K562 (cell line): Measurements from ENCODE around the gene SGPL1. TPM values are rescaled to one million over a fixed set of nuclear protein-coding genes. Genes with fewer than 3 reads are reported as not detected.

Source experiments
- ATAC-seq: fragments of 200-7000 bp; cut with Tn5 transposase; 3 replicates; pipeline ENCODE4 v1.9.1; 2020; ENCODE audit warnings: moderate library complexity
- BruUV-seq: library from RNA; stranded (reverse); fragments of 400-500 nt; replicated peaks from 2 replicates; lab custom pipeline; 2021; lab: Mats Ljungman, UMichigan
- CTCF ChIA-PET: fragments of 300-600 bp; formaldehyde crosslinking; extraction: SDS; loops from one replicate; lab custom pipeline; 2021; ENCODE audit warnings: low intra/inter-chr PET ratio; lab: Yijun Ruan, JAX
- POLR2A ChIA-PET: fragments of 300-600, 350-650 bp; sonication (Branson Sonifier 250); formaldehyde crosslinking; extraction: SDS; loops from one replicate; lab custom pipeline; 2021; ENCODE audit warnings: antibody characterized with exemption, inconsistent platforms; lab: Yijun Ruan, JAX
- DNase-seq, 4 experiments: peaks; one replicate each; pipeline versions ENCODE4 v3.0.0 to v3.0.0-alpha.2; 2011 to 2018; ENCODE audit warnings: low spot score in 3 of 4, mixed read lengths in 3 of 4; ENCODE audit errors: extremely low read depth in 1 of 4
- FAIRE-seq: peaks from 2 replicates; lab custom pipeline; 2011; peaks lifted over from hg19 to GRCh38; lab: Jason Lieb, UNC
- H2AFZ ChIP-seq: 2 replicates; pipeline ENCODE4 v1.6.0; 2011; ENCODE audit warnings: low read depth, low read length, control low read depth, inconsistent platforms
- H3K27ac ChIP-seq: fragments of 200-600 bp; 3 replicates; pipeline ENCODE4 v1.8.0; 2011; ENCODE audit warnings: low read depth, mild to moderate bottlenecking, control low read depth, inconsistent platforms, low read length, moderate library complexity, mixed read lengths; ENCODE audit errors: extremely low read depth
- H3K27me3 ChIP-seq, 2 experiments: fragments of 300-600 bp in 1 of 2; 2 replicates in 1 of 2; 3 replicates in 1 of 2; pipeline versions ENCODE4 v1.6.0 to v1.8.0; 2011; ENCODE audit warnings: inconsistent platforms in 2 of 2, low read length in 2 of 2, mild to moderate bottlenecking in 1 of 2, mixed read lengths in 1 of 2, moderate library complexity in 1 of 2; ENCODE audit not compliant: control insufficient read depth in 2 of 2, insufficient read depth in 2 of 2
- H3K36me3 ChIP-seq: fragments of 300-600 bp; 3 replicates; pipeline ENCODE4 v1.8.0; 2011; ENCODE audit warnings: mild to moderate bottlenecking, low read length, inconsistent platforms; ENCODE audit not compliant: control insufficient read depth, insufficient read depth
- H3K4me1 ChIP-seq, 2 experiments: fragments of 200-600 bp in 1 of 2; replicated peaks in 1 of 2; 2 replicates in 1 of 2; 3 replicates in 1 of 2; pipeline versions ENCODE4 v1.5.1 to v1.8.0; 2011; ENCODE audit warnings: inconsistent platforms in 2 of 2, low read length in 2 of 2, mild to moderate bottlenecking in 1 of 2, mixed read lengths in 1 of 2, moderate library complexity in 1 of 2; ENCODE audit not compliant: control insufficient read depth in 2 of 2, insufficient read depth in 2 of 2
- H3K4me2 ChIP-seq: 2 replicates; pipeline ENCODE4 v1.6.1; 2011; ENCODE audit warnings: low read length, control low read depth, inconsistent platforms, mixed read lengths; ENCODE audit not compliant: insufficient read depth
- H3K4me3 ChIP-seq: fragments of 200-600 bp; sonication (generic), shearing (Covaris generic); 2 replicates; pipeline ENCODE4 v1.5.1; 2016; ENCODE audit warnings: control low read depth, inconsistent platforms
- H3K79me2 ChIP-seq: fragments of 200-600 bp; 3 replicates; pipeline ENCODE4 v1.8.0; 2011; ENCODE audit warnings: low read length, inconsistent platforms; ENCODE audit not compliant: control insufficient read depth, insufficient read depth
- H3K9ac ChIP-seq, 2 experiments: 2 replicates each; pipeline versions ENCODE4 v1.6.0 to v1.6.1; 2011; ENCODE audit warnings: low read depth in 2 of 2, low read length in 2 of 2, control low read depth in 1 of 2, inconsistent platforms in 1 of 2, mild to moderate bottlenecking in 1 of 2, mixed read lengths in 1 of 2; ENCODE audit not compliant: insufficient read depth in 1 of 2
- H3K9me1 ChIP-seq: one replicate; pipeline ENCODE4 v1.6.0; 2011; ENCODE audit warnings: inconsistent platforms, mild to moderate bottlenecking, low read length, moderate library complexity; ENCODE audit not compliant: control insufficient read depth, insufficient read depth
- H3K9me3 ChIP-seq: replicated peaks from 2 replicates; pipeline ENCODE4 v1.5.1; 2011; ENCODE audit warnings: low read depth, low read length, inconsistent platforms; ENCODE audit not compliant: control insufficient read depth, insufficient read depth
- H4K20me1 ChIP-seq: replicated peaks from 2 replicates; pipeline ENCODE4 v1.6.1; 2011; ENCODE audit warnings: low read length, inconsistent platforms, mixed read lengths; ENCODE audit not compliant: control insufficient read depth, insufficient read depth
- CHD4 ChIP-seq: fragments of 200-600 bp; sonication (generic); IDR thresholded peaks from 3 replicates; pipeline ENCODE4 v1.6.1; 2012; ENCODE audit warnings: low read depth, mild to moderate bottlenecking, mixed read lengths, low read length, inconsistent platforms; ENCODE audit not compliant: insufficient read depth, insufficient replicate concordance, poor library complexity, severe bottlenecking
- GABPA ChIP-seq: fragments of 200-800 bp; sonication (Bioruptor generic); conservative IDR thresholded peaks from 2 replicates; pipeline ENCODE4 v1.6.1; 2016; ENCODE audit warnings: low read depth, missing genetic modification characterization, missing compliant biosample characterization
- NR2C1 ChIP-seq, 2 experiments: fragments of 450-650 bp; IDR thresholded peaks; 2 replicates each; pipeline ENCODE4 v1.6.1; 2017; ENCODE audit warnings: mild to moderate bottlenecking in 2 of 2, antibody characterized with exemption in 1 of 2, inconsistent platforms in 1 of 2, missing compliant biosample characterization in 1 of 2, missing genetic modification characterization in 1 of 2
- NR2C2 ChIP-seq, 2 experiments: fragments of 200-800 bp in 1 of 2; sonication (Bioruptor generic) in 1 of 2; sonication (generic) in 1 of 2; formaldehyde crosslinking in 1 of 2; IDR thresholded peaks; 2 replicates each; pipeline versions ENCODE4 v1.6.1 to v1.8.0; 2016 to 2022; ENCODE audit warnings: mild to moderate bottlenecking in 1 of 2, missing compliant biosample characterization in 1 of 2, missing genetic modification characterization in 1 of 2, missing genetic modification reagents in 1 of 2
- STAT5A ChIP-seq: IDR thresholded peaks from 2 replicates; pipeline ENCODE4 v1.6.1; 2012; ENCODE audit warnings: low read length, inconsistent platforms, borderline replicate concordance
- WGBS: fragments of 100-300 bp; shearing (Covaris generic); methylation state at CpG from one replicate; pipeline ENCODE4 v1.1.6; 2016; ENCODE audit warnings: low coverage, mixed read lengths; ENCODE audit not compliant: insufficient coverage; ENCODE audit errors: missing lambda C conversion rate; 5-methylcytosine and 5-hydroxymethylcytosine counted together
- in situ Hi-C: fragments of 300-500 bp; cut with MboI; formaldehyde crosslinking; loops from 4 replicates; pipeline ENCODE4 v1.15.0; 2018; ENCODE audit warnings: inconsistent platforms, mixed read lengths
- intact Hi-C: fragments of 100-400 bp; cut with micrococcal nuclease; formaldehyde crosslinking; loops from 2 replicates; pipeline ENCODE4 v1.14.2; 2022
- polyA plus RNA-seq, 8 experiments: library from polyadenylated mRNA; depleted of rRNA in 4 of 8; stranded (reverse) in 5 of 8; unstranded in 3 of 8; fragments of >200 nt; fragmentation: Nextera tagmentation in 2 of 8; fragmentation: Illumina TruSeq in 1 of 8; extraction: Ambion mirVana in 2 of 8; extraction: Trizol in 1 of 8; gene quantifications; 2 replicates each; pipeline versions ENCODE4 v1.2.1 to v1.2.3, GENCODE V29; 2011 to 2014; ENCODE audit warnings: inconsistent platforms in 1 of 8, missing spikeins in 1 of 8
- total RNA-seq, 7 experiments: library from RNA; depleted of rRNA in 6 of 7; stranded (reverse); fragments of >200 nt in 6 of 7; fragmentation: Illumina TruSeq in 2 of 7; extraction: Trizol in 2 of 7; gene quantifications; 2 replicates each; pipeline versions ENCODE4 v1.2.1 to v1.2.3, GENCODE V29; 2011 to 2021; ENCODE audit warnings: low replicate concordance in 1 of 7
- TF ChIP-seq, protein P1 (sequence below): IDR thresholded peaks from 2 replicates; pipeline ENCODE4 v1.6.1; 2014; ENCODE audit warnings: antibody characterized with exemption
- TF ChIP-seq, protein P2 (sequence below), 2 experiments: fragments of 450-650 bp in 1 of 2; sonication (generic) in 1 of 2; formaldehyde crosslinking in 1 of 2; IDR thresholded peaks; 2 replicates each; pipeline versions ENCODE4 v1.7.1 to v1.9.0; 2016 to 2022; ENCODE audit warnings: inconsistent platforms in 1 of 2, mild to moderate bottlenecking in 1 of 2, missing genetic modification reagents in 1 of 2

SGPL1 gene
- total and polyA plus RNA-seq, 9 of the 15 experiments (the other 6 are each of a cell fraction or from before 2014, with no cell fraction given), result 6.0 to 18.0 (median 8.7) TPM

DNA sequence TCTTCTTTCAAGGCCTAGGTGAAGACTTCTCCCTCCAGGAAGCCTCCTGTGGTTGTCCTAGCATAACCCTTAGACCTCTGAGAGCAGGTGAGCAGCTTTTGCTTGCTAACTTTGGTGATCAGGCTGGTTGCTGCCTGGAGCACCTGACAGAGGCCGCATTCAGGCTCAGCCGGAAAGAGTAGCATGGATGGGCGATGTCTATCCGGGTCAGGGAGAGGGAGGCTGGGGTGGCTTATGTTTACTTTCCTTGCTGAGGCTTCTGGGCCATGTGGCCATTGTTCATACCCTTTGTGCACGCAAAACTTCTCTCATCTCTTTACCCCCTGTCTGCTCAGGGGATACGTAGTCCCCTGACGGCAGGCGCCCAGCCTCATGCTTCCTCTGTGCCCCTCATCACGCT, 100.1 kb downstream of the SGPL1 start:
- no peak overlapping the region for H3K4me2 ChIP-seq
- ATAC-seq (no peak), FAIRE-seq (peak; percentile 49), DNase-seq (no peak)
- POLR2A ChIA-PET, result interaction anchor here (0.7 to 1.1 kb wide), 3 partner anchors 39 to 386 kb away, joined by 3 read pairs; no protein-coding TSS in a partner anchor
- H4K20me1 ChIP-seq, result peaks cover 17% of the 10 kb centered on the region
- H3K9ac ChIP-seq, result no peak overlapping the region
- no peaks in the 10 kb centered on the region for H3K9me1 ChIP-seq
- H3K27ac ChIP-seq, result no peak overlapping the region
- CTCF ChIA-PET, result no interaction called here
- no peaks in the 10 kb centered on the region for H3K36me3 ChIP-seq
- H2AFZ ChIP-seq, result no peak overlapping the region
- peaks cover 30 to 92% of the 10 kb centered on the region in 2 experiments for H3K27me3 ChIP-seq
- BruUV-seq, result no TSS peak
- intact Hi-C loops, result no loop called here
- in situ Hi-C loops, result no loop called here
- H3K9me3 ChIP-seq, result no peaks in the 10 kb centered on the region
- 5% methylated on average over 9 of the region's 9 CpGs for WGBS
- no peaks in the 10 kb centered on the region for H3K79me2 ChIP-seq
- peaks cover 0 to 6% of the 10 kb centered on the region in 2 experiments; a peak in 1 of 5 replicates for H3K4me1 ChIP-seq
- H3K4me3 ChIP-seq, result no peak overlapping the region
- TF ChIP-seq, protein P1, sequence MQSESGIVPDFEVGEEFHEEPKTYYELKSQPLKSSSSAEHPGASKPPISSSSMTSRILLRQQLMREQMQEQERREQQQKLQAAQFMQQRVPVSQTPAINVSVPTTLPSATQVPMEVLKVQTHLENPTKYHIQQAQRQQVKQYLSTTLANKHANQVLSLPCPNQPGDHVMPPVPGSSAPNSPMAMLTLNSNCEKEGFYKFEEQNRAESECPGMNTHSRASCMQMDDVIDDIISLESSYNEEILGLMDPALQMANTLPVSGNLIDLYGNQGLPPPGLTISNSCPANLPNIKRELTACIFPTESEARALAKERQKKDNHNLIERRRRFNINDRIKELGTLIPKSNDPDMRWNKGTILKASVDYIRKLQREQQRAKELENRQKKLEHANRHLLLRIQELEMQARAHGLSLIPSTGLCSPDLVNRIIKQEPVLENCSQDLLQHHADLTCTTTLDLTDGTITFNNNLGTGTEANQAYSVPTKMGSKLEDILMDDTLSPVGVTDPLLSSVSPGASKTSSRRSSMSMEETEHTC, result no peak
- TF ChIP-seq NR2C1 (IDR thresholded peaks at IDR 0.05), result peak; percentile 85
- TF ChIP-seq NR2C1 (tag; IDR thresholded peaks at IDR 0.05), result peak; percentile 93
- no peak for TF ChIP-seq NR2C2 (CRISPR knock-in tag; IDR thresholded peaks at IDR 0.05)
- peak; percentile 82 for TF ChIP-seq NR2C2 (tag; IDR thresholded peaks at IDR 0.05)
- TF ChIP-seq, protein P2, sequence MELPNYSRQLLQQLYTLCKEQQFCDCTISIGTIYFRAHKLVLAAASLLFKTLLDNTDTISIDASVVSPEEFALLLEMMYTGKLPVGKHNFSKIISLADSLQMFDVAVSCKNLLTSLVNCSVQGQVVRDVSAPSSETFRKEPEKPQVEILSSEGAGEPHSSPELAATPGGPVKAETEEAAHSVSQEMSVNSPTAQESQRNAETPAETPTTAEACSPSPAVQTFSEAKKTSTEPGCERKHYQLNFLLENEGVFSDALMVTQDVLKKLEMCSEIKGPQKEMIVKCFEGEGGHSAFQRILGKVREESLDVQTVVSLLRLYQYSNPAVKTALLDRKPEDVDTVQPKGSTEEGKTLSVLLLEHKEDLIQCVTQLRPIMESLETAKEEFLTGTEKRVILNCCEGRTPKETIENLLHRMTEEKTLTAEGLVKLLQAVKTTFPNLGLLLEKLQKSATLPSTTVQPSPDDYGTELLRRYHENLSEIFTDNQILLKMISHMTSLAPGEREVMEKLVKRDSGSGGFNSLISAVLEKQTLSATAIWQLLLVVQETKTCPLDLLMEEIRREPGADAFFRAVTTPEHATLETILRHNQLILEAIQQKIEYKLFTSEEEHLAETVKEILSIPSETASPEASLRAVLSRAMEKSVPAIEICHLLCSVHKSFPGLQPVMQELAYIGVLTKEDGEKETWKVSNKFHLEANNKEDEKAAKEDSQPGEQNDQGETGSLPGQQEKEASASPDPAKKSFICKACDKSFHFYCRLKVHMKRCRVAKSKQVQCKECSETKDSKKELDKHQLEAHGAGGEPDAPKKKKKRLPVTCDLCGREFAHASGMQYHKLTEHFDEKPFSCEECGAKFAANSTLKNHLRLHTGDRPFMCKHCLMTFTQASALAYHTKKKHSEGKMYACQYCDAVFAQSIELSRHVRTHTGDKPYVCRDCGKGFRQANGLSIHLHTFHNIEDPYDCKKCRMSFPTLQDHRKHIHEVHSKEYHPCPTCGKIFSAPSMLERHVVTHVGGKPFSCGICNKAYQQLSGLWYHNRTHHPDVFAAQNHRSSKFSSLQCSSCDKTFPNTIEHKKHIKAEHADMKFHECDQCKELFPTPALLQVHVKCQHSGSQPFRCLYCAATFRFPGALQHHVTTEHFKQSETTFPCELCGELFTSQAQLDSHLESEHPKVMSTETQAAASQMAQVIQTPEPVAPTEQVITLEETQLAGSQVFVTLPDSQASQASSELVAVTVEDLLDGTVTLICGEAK (IDR thresholded peaks at IDR 0.05), result peak; percentile 75
- TF ChIP-seq, protein P2 (CRISPR knock-in tag; IDR thresholded peaks at IDR 0.05), result no peak
- TF ChIP-seq STAT5A, result no peak
- TF ChIP-seq CHD4, result no peak
- TF ChIP-seq GABPA (tag), result peak; percentile 63
